ENCODE measurements around the gene RETN. TPM values are rescaled to one million over a fixed set of nuclear protein-coding genes. Genes with fewer than 3 reads are reported as not detected.

The RETN gene
- total and polyA plus RNA-seq, 2 of the 8 experiments (the other 6 are each of a cell fraction or from before 2014, with no cell fraction given): not detected

DNA sequence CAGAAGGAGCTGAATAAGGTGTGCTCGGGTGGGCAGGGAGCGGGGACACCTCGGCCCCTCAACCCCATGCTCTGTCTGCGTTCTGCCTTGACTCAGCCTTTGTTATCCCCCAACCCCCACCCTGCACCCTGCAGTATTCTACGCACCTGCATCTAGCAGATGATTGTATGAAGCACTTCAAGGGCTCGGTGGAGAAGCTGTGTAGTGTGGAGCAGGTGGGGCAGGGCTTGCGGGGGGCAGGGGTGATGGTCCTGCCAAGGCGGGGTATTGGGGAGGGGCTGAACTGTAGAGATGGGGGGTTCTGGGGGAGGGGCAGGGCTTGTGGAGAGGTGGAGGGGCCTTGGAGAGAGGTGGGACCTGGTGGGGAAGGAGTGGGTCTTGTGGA lies 25.8 kb upstream of the RETN start:
- WGBS, 2 experiments (ENCODE audit: extremely low coverage in 1 of 2, insufficient coverage in 1 of 2, insufficient read length in 1 of 2, insufficient replicate concordance in 2 of 2, low coverage in 1 of 2, low lambda C conversion rate in 2 of 2, missing lambda C conversion rate in 1 of 2): 94% methylated on average over 7 of the region's 8 CpGs; no CpG with 5 or more reads in 1 of the 2 experiments
- POLR2A ChIA-PET (ENCODE audit: partially characterized antibody): interaction anchor here (0.6 to 2.3 kb wide), 4 partner anchors 10 to 188 kb away, joined by 3 to 11 read pairs (median 3); partner anchors contain the start of genes PCP2 and TRAPPC5
- H3K4me2 ChIP-seq (ENCODE audit: insufficient read depth in 1 of 2, low read depth in 2 of 2, low read length in 2 of 2): no peak overlapping the region
- TF ChIP-seq SIRT6 (IDR thresholded peaks at IDR 0.05; ENCODE audit: low read length) (no peak), POLR2A (IDR thresholded peaks at IDR 0.05; ENCODE audit: control extremely low read depth in 1 of 2, low read depth in 2 of 2, low read length in 2 of 2) (no peak), SUZ12 (IDR thresholded peaks at IDR 0.05; ENCODE audit: low read length) (no peak), USF2 (IDR thresholded peaks at IDR 0.05; ENCODE audit: low read length) (no peak), NANOG (IDR thresholded peaks at IDR 0.05; ENCODE audit: insufficient read depth, low read depth, low read length, poor library complexity, severe bottlenecking) (no peak), NRF1 (IDR thresholded peaks at IDR 0.05; ENCODE audit: low read depth, low read length) (no peak), SIN3A (conservative IDR thresholded peaks at IDR 0.05 in 1 of 2, IDR thresholded peaks at IDR 0.05 in 1 of 2; ENCODE audit: low read depth in 1 of 2, low read length in 2 of 2) (no peak), KDM1A (IDR thresholded peaks at IDR 0.05; ENCODE audit: borderline replicate concordance, low read length) (no peak), ATF3 (IDR thresholded peaks at IDR 0.05; ENCODE audit: insufficient read depth, low read depth, low read length) (no peak), EP300 (IDR thresholded peaks at IDR 0.05; ENCODE audit: borderline replicate concordance in 1 of 2, low read depth in 2 of 2, low read length in 2 of 2) (no peak), SRF (IDR thresholded peaks at IDR 0.05; ENCODE audit: low read depth, low read length) (no peak), BCL11A (IDR thresholded peaks at IDR 0.05; ENCODE audit: low read depth in 2 of 2, low read length in 2 of 2) (no peak)

More for the DNA sequence above, 25.8 kb upstream of the RETN start:
- no peaks in the 10 kb centered on the region; a peak in 1 of 4 replicates for H3K9me3 ChIP-seq (ENCODE audit: insufficient read depth in 2 of 2, low read depth in 1 of 2, low read length in 1 of 2)
- no peak overlapping the region for H3K9ac ChIP-seq (replicated peaks in 1 of 4; ENCODE audit: extremely low read depth in 1 of 4, low read depth in 3 of 4, low read length in 3 of 4)
- no peaks in the 10 kb centered on the region for H3K27me3 ChIP-seq (replicated peaks in 1 of 4; ENCODE audit: control insufficient read depth in 3 of 4, extremely low read depth in 1 of 4, insufficient read depth in 3 of 4, low read length in 3 of 4)
- peaks cover 0 to 5% (median 0%) of the 10 kb centered on the region in 4 experiments; a peak in 2 of 7 replicates for H3K4me1 ChIP-seq (replicated peaks in 1 of 4; ENCODE audit: control insufficient read depth in 3 of 4, insufficient read depth in 4 of 4, low read length in 3 of 4)
- H3K79me1 ChIP-seq (ENCODE audit: low read depth, low read length): no peaks in the 10 kb centered on the region; the same call in 1 of the 2 replicates
- peaks cover 0 to 6% (median 2%) of the 10 kb centered on the region in 4 experiments; a peak in 2 of 8 replicates for H3K36me3 ChIP-seq (ENCODE audit: control insufficient read depth in 2 of 4, insufficient read depth in 4 of 4, low read length in 3 of 4)
- no peak overlapping the region for H2AFZ ChIP-seq (ENCODE audit: low read length)
- H4K5ac ChIP-seq (ENCODE audit: insufficient read length, low read depth, low read length): no peak overlapping the region
- no peak overlapping the region for H3K27ac ChIP-seq (ENCODE audit: low read depth, low read length)
- no peak overlapping the region for H3K23ac ChIP-seq (ENCODE audit: insufficient read length)
- no peak overlapping the region for H2BK5ac ChIP-seq (ENCODE audit: low read depth, low read length)
- H4K20me1 ChIP-seq (replicated peaks in 1 of 2; ENCODE audit: control insufficient read depth in 1 of 2, insufficient read depth in 2 of 2, low read length in 2 of 2): peaks cover 0 to 16% of the 10 kb centered on the region in 2 experiments
- H3K4me3 ChIP-seq (ENCODE audit: extremely low read depth in 1 of 4, insufficient read depth in 2 of 4, low read depth in 3 of 4, low read length in 4 of 4): no peak overlapping the region
- no peak overlapping the region for H3K14ac ChIP-seq (ENCODE audit: insufficient read length)
- DNase-seq (ENCODE audit: low read depth in 1 of 2, low spot score in 2 of 2): no peak
- no peak overlapping the region for H2BK20ac ChIP-seq (ENCODE audit: low read length)
- no peak overlapping the region for H3K56ac ChIP-seq (replicated peaks; ENCODE audit: insufficient read length, low read depth, low read length)
- H3K18ac ChIP-seq (ENCODE audit: extremely low read depth, low read length): no peak overlapping the region
- no peak overlapping the region for H2BK12ac ChIP-seq (ENCODE audit: low read depth, low read length)
- H3K79me2 ChIP-seq (ENCODE audit: control insufficient read depth in 1 of 2, insufficient read depth in 2 of 2, low read length in 2 of 2): peaks cover 0 to 3% of the 10 kb centered on the region in 2 experiments; a peak in 1 of 4 replicates
- FAIRE-seq: no peak
- no peak overlapping the region for H3K4ac ChIP-seq (replicated peaks; ENCODE audit: insufficient read length, low read depth, low read length)
- H2AK5ac ChIP-seq (ENCODE audit: low read depth, low read length): no peak overlapping the region
- H2BK120ac ChIP-seq (replicated peaks; ENCODE audit: low read depth, low read length): no peak overlapping the region
- no peak overlapping the region for H4K8ac ChIP-seq (ENCODE audit: extremely low read depth, insufficient read depth, low read length)
- no peak overlapping the region for H4K91ac ChIP-seq (replicated peaks; ENCODE audit: insufficient read length, low read length)
- CTCF ChIA-PET (ENCODE audit: partially characterized antibody): interaction anchor here (0.6 to 1.5 kb wide), 2 partner anchors 156 to 891 kb away, joined by 3 read pairs; no protein-coding TSS in a partner anchor
- peaks cover 5% of the 10 kb centered on the region; the same call in 1 of the 2 replicates for H3K23me2 ChIP-seq (ENCODE audit: low read depth, low read length)
- H2BK15ac ChIP-seq (ENCODE audit: low read length): no peak overlapping the region

Data from H1 (cell line).